GM12891 (cell line): Measurements from ENCODE around the gene AHNAK.

Experiments
- POU2F2 ChIP-seq: IDR thresholded peaks from 2 replicates; pipeline ENCODE4 v1.6.1; 2011; ENCODE audit warnings: low read depth, mild to moderate bottlenecking, control low read depth, low read length, moderate library complexity
- TAF1 ChIP-seq: IDR thresholded peaks from 2 replicates; pipeline ENCODE4 v1.6.1; 2011; ENCODE audit warnings: low read depth, low read length, control low read depth

DNA sequence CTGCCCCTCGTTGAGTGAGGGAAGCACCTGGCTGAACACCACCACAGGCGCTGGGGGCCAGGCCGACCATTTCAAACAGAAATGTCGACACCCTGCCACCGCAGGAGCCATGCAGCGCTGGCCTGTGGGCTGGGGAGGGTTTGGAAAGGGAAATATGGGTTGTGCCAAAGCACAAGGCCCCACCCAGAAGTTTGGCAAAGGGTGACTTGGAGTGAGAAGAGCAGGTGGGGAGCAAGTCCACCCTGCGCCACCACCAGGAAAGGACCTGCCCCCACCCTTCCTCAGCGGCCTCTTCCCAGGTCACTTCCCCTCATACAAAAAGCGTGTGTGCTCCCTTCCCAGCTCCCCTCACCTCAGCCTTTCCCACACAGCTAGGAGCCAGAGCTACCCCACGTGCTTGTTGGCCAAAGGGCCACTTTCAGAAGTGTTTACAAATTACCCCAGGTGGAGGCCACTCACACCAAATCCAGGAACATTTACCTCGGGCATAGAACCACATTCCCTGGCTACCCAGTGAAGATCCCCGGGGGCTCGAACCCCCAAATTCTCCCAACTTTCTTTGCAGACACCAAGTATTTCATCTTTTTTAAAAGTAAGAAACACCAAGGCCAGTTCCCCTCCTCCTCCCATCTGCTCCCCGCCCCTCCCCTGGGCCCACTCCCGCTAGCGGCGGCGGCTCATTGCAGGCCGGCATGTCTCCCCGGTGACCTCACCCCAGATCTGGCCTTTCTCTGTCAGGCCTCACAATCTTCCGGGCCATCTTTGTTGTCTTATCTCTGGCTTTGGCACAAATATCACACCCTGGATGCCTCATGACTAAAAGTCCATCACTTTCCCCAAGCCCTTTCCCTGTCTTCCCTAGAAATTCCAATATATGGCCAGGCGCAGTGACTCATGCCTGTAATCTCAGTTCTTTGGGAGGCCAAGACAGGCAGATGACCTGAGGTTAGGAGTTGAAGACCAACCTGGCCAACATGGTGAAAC is 148.3 kb downstream of the AHNAK start:
- TF ChIP-seq POU2F2 (no peak), TAF1 (no peak)
